SK-N-SH treated with all-trans-retinoic acid at 6 μM for 48 hours (cell line): Measurements from ENCODE around the gene BRD7.

Source experiments
- ATAC-seq: fragments of 200-7000 bp; cut with Tn5 transposase; 3 replicates; pipeline ENCODE4 v1.9.1; 2020; ENCODE audit warnings: mild to moderate bottlenecking, moderate library complexity
- ARNTL ChIP-seq: fragments of 450-650 bp; formaldehyde crosslinking; IDR thresholded peaks from 2 replicates; pipeline ENCODE4 v1.5.0; 2020; ENCODE audit warnings: low read depth, mild to moderate bottlenecking, moderate library complexity, borderline replicate concordance
- BACH2 ChIP-seq: fragments of 250-450 bp; sonication (Bioruptor Pico); IDR thresholded peaks from 2 replicates; pipeline ENCODE4 v1.9.0; 2021; ENCODE audit warnings: mild to moderate bottlenecking, borderline replicate concordance
- CSDC2 ChIP-seq: fragments of 250-450 bp; sonication (Bioruptor Pico); IDR thresholded peaks from 2 replicates; pipeline ENCODE4 v1.5.0; 2020; ENCODE audit warnings: mild to moderate bottlenecking, moderate library complexity
- ESRRG ChIP-seq: fragments of 250-450 bp; sonication (Bioruptor Pico); IDR thresholded peaks from 2 replicates; pipeline ENCODE4 v1.6.1; 2021; ENCODE audit warnings: mild to moderate bottlenecking
- GLIS3 ChIP-seq: fragments of 250-450 bp; sonication (Bioruptor Pico); IDR thresholded peaks from 2 replicates; pipeline ENCODE4 v1.5.0; 2020; ENCODE audit warnings: mild to moderate bottlenecking, moderate library complexity
- ISL1 ChIP-seq: fragments of 250-450 bp; sonication (Bioruptor Pico); IDR thresholded peaks from 2 replicates; pipeline ENCODE4 v2.1.2; 2022; ENCODE audit warnings: mild to moderate bottlenecking, moderate library complexity
- OSR1 ChIP-seq: fragments of 250-450 bp; sonication (Bioruptor Pico); IDR thresholded peaks from 2 replicates; pipeline ENCODE4 v1.8.0; 2022; ENCODE audit warnings: moderate library complexity, mild to moderate bottlenecking, inconsistent platforms
- RARB ChIP-seq: fragments of 250-450 bp; sonication (Bioruptor Pico); IDR thresholded peaks from 2 replicates; pipeline ENCODE4 v1.8.0; 2021; ENCODE audit warnings: mild to moderate bottlenecking, moderate library complexity
- SNAI2 ChIP-seq: fragments of 250-450 bp; sonication (Bioruptor Pico); IDR thresholded peaks from 2 replicates; pipeline ENCODE4 v1.5.0; 2020; ENCODE audit warnings: mild to moderate bottlenecking, moderate library complexity
- TCF4 ChIP-seq: fragments of 250-450 bp; sonication (Bioruptor Pico); IDR thresholded peaks from 2 replicates; pipeline ENCODE4 v1.8.0; 2021; ENCODE audit warnings: mild to moderate bottlenecking, moderate library complexity, borderline replicate concordance
- TOX ChIP-seq: fragments of 250-450 bp; sonication (Bioruptor Pico); IDR thresholded peaks from 2 replicates; pipeline ENCODE4 v1.8.0; 2021; ENCODE audit warnings: mild to moderate bottlenecking, moderate library complexity, borderline replicate concordance
- ZC3H10 ChIP-seq: fragments of 250-450 bp; sonication (Bioruptor Pico); IDR thresholded peaks from 2 replicates; pipeline ENCODE4 v1.5.1; 2021; ENCODE audit warnings: mild to moderate bottlenecking, moderate library complexity
- ZFP3 ChIP-seq: fragments of 250-450 bp; sonication (Bioruptor Pico); IDR thresholded peaks from 2 replicates; pipeline ENCODE4 v1.5.0; 2020; ENCODE audit warnings: mild to moderate bottlenecking, moderate library complexity
- ZFP30 ChIP-seq: fragments of 450-650 bp; formaldehyde crosslinking; IDR thresholded peaks from 2 replicates; pipeline ENCODE4 v1.5.0; 2022; ENCODE audit warnings: mild to moderate bottlenecking, moderate library complexity
- ZNF565 ChIP-seq: fragments of 450-650 bp; formaldehyde crosslinking; conservative IDR thresholded peaks from 2 replicates; pipeline ENCODE4 v1.5.0; 2020; ENCODE audit warnings: low read depth, mild to moderate bottlenecking, moderate library complexity
- ZNF70 ChIP-seq: fragments of 450-650 bp; formaldehyde crosslinking; IDR thresholded peaks from 2 replicates; pipeline ENCODE4 v1.5.0; 2020; ENCODE audit warnings: mild to moderate bottlenecking, moderate library complexity
- ZNF8 ChIP-seq: fragments of 450-650 bp; formaldehyde crosslinking; IDR thresholded peaks from 2 replicates; pipeline ENCODE4 v1.5.0; 2020; ENCODE audit warnings: mild to moderate bottlenecking, moderate library complexity
- TF ChIP-seq, protein P1 (sequence below): fragments of 250-450 bp; sonication (Bioruptor Pico); IDR thresholded peaks from 2 replicates; pipeline ENCODE4 v1.8.0; 2020; ENCODE audit warnings: mild to moderate bottlenecking, moderate library complexity, borderline replicate concordance
- TF ChIP-seq, protein P2 (sequence below): fragments of 250-450 bp; sonication (Bioruptor Pico); IDR thresholded peaks from 2 replicates; pipeline ENCODE4 v1.8.0; 2021; ENCODE audit warnings: low read depth, mild to moderate bottlenecking, moderate library complexity, borderline replicate concordance
- TF ChIP-seq, protein P3 (sequence below): fragments of 250-450 bp; sonication (Bioruptor Pico); IDR thresholded peaks from 2 replicates; pipeline ENCODE4 v1.5.0; 2020; ENCODE audit warnings: mild to moderate bottlenecking, moderate library complexity
- TF ChIP-seq, protein P4 (sequence below): fragments of 250-450 bp; sonication (Bioruptor Pico); IDR thresholded peaks from 2 replicates; pipeline ENCODE4 v1.5.1; 2021; ENCODE audit warnings: mild to moderate bottlenecking, moderate library complexity
- TF ChIP-seq, protein P5 (sequence below): fragments of 250-450 bp; sonication (Bioruptor Pico); IDR thresholded peaks from 2 replicates; pipeline ENCODE4 v1.5.1; 2020; ENCODE audit warnings: low read depth, mild to moderate bottlenecking, moderate library complexity

The BRD7 gene

DNA sequence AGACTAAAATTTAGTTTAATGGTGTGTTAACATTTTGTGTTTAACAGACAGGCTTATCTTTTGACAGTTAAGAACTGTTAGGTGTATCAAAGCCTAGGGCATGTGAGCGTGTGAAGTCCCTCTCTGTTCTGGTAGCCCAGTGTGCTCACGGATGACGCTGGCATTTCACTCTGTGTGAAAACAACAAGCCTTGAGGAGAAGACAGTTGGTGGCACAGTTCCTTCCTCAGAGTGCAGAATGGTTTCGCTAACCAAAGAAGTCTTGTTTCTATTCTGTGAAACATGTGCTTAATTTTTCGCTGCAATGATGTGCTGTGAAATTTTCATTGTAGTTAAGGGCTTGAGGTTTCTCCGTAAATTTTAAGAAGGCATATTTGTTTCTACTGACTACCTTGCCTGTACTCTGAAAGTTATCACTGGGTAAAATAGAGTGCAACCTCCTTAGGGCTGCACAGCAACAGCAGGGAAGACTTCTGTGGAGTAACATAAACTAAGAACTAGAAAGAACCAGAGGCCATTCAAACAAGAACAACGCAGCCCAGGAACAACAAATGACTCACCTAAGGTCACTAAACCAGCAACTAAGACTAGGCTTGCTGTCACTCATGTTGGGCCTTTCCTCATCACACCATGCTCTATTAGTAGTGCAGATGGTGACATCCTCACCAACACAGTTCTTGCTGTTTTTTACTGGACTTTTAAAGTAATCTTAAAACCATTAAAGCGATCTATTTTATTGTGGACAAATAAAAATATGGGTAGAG lies 33.4 kb downstream of the BRD7 start:
- ATAC-seq, result no peak

DNA sequence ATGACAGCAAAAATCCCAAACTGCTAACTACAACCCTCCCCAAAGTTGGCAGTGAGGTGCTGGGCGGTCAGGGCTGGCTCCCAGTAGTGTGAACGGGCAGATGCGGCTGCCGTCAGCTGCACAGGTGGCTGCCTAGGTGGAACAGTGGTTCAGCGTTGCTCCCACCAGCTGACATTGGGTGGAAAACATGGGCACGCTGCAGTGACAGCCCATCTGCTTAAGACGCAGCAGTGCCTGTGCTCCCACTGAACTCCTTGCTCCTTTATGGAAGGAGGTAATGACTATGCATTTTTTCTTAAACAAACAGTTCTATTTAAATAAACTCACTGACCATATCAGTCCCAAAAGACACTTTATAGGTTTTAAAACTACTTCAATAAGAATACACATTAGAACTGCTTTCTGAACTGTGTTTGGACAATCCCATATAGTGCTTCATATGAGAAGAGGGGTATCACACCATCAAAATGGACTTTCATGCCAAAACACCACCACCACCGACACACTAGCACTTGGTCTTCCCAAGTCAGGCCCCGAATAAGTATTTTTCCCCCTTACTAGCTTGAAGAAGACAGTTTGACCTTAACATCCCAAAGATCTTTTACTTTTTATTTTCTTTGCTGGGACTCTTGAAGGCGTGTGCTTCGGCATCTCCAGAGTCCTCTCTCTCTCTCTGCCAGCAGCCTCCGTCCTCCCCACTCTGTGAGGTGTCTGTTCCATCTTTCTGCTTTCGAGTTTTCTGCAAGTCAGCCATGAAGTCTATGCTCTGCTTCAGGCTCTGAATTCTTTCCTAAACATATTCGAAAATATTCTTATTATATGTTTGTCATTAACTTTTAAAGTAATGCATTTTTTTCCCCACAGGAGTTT lies 34.4 kb downstream of the BRD7 start:
- ATAC-seq, result no peak
- TF ChIP-seq BACH2 (CRISPR knock-in tag) (no peak), CSDC2 (no peak), ZFP30 (no peak), SNAI2 (CRISPR knock-in tag) (no peak), ARNTL (no peak), TCF4 (CRISPR knock-in tag) (no peak)
- TF ChIP-seq, protein P1, sequence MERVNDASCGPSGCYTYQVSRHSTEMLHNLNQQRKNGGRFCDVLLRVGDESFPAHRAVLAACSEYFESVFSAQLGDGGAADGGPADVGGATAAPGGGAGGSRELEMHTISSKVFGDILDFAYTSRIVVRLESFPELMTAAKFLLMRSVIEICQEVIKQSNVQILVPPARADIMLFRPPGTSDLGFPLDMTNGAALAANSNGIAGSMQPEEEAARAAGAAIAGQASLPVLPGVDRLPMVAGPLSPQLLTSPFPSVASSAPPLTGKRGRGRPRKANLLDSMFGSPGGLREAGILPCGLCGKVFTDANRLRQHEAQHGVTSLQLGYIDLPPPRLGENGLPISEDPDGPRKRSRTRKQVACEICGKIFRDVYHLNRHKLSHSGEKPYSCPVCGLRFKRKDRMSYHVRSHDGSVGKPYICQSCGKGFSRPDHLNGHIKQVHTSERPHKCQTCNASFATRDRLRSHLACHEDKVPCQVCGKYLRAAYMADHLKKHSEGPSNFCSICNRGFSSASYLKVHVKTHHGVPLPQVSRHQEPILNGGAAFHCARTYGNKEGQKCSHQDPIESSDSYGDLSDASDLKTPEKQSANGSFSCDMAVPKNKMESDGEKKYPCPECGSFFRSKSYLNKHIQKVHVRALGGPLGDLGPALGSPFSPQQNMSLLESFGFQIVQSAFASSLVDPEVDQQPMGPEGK (CRISPR knock-in tag), result no peak
- TF ChIP-seq, protein P2, sequence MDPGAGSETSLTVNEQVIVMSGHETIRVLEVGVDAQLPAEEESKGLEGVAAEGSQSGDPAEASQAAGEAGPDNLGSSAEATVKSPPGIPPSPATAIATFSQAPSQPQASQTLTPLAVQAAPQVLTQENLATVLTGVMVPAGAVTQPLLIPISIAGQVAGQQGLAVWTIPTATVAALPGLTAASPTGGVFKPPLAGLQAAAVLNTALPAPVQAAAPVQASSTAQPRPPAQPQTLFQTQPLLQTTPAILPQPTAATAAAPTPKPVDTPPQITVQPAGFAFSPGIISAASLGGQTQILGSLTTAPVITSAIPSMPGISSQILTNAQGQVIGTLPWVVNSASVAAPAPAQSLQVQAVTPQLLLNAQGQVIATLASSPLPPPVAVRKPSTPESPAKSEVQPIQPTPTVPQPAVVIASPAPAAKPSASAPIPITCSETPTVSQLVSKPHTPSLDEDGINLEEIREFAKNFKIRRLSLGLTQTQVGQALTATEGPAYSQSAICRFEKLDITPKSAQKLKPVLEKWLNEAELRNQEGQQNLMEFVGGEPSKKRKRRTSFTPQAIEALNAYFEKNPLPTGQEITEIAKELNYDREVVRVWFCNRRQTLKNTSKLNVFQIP, result no peak

More for the DNA sequence above, 33.4 kb downstream of the BRD7 start:
- TF ChIP-seq TOX (CRISPR knock-in tag), result no peak
- no peak for TF ChIP-seq TCF4 (CRISPR knock-in tag)
- TF ChIP-seq ZC3H10 (CRISPR knock-in tag), result no peak
- no peak for TF ChIP-seq OSR1 (CRISPR knock-in tag)
- no peak for TF ChIP-seq ARNTL
- no peak for TF ChIP-seq CSDC2
- TF ChIP-seq ZFP30, result no peak
- TF ChIP-seq SNAI2 (CRISPR knock-in tag), result no peak
- TF ChIP-seq, protein P2, result no peak
- TF ChIP-seq, protein P3, sequence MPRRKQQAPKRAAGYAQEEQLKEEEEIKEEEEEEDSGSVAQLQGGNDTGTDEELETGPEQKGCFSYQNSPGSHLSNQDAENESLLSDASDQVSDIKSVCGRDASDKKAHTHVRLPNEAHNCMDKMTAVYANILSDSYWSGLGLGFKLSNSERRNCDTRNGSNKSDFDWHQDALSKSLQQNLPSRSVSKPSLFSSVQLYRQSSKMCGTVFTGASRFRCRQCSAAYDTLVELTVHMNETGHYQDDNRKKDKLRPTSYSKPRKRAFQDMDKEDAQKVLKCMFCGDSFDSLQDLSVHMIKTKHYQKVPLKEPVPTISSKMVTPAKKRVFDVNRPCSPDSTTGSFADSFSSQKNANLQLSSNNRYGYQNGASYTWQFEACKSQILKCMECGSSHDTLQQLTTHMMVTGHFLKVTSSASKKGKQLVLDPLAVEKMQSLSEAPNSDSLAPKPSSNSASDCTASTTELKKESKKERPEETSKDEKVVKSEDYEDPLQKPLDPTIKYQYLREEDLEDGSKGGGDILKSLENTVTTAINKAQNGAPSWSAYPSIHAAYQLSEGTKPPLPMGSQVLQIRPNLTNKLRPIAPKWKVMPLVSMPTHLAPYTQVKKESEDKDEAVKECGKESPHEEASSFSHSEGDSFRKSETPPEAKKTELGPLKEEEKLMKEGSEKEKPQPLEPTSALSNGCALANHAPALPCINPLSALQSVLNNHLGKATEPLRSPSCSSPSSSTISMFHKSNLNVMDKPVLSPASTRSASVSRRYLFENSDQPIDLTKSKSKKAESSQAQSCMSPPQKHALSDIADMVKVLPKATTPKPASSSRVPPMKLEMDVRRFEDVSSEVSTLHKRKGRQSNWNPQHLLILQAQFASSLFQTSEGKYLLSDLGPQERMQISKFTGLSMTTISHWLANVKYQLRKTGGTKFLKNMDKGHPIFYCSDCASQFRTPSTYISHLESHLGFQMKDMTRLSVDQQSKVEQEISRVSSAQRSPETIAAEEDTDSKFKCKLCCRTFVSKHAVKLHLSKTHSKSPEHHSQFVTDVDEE, result no peak
- no peak for TF ChIP-seq BACH2 (CRISPR knock-in tag)
- TF ChIP-seq, protein P4, sequence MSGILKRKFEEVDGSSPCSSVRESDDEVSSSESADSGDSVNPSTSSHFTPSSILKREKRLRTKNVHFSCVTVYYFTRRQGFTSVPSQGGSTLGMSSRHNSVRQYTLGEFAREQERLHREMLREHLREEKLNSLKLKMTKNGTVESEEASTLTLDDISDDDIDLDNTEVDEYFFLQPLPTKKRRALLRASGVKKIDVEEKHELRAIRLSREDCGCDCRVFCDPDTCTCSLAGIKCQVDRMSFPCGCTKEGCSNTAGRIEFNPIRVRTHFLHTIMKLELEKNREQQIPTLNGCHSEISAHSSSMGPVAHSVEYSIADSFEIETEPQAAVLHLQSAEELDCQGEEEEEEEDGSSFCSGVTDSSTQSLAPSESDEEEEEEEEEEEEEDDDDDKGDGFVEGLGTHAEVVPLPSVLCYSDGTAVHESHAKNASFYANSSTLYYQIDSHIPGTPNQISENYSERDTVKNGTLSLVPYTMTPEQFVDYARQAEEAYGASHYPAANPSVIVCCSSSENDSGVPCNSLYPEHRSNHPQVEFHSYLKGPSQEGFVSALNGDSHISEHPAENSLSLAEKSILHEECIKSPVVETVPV, result no peak
- no peak for TF ChIP-seq RARB (CRISPR knock-in tag)
- TF ChIP-seq ZNF8, result no peak
- no peak for TF ChIP-seq GLIS3 (CRISPR knock-in tag)
- no peak for TF ChIP-seq ZFP3 (CRISPR knock-in tag)
- TF ChIP-seq ZNF70 (CRISPR knock-in tag), result no peak
- TF ChIP-seq ZNF565 (CRISPR knock-in tag), result no peak

DNA sequence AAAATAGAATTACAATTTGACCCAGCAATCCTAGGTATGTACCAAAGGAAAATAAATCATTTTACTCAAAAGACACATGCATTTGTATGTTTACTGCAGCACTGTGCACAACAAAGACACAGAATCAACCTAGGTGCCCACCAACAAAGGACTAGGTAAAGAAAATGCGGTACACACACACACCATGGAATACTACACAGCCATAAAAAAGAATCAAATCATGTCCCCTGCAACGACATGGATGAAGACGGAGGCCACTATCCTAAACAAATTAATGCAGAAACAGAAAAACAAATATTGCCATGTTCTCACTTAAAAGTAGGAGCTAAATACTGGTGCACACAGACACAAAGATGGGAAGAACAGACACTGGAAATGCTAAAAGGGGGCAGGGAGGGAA lies 36.2 kb downstream of the BRD7 start:
- no peak for ATAC-seq
- TF ChIP-seq GLIS3 (CRISPR knock-in tag) (no peak), TCF4 (CRISPR knock-in tag) (no peak), ZFP30 (no peak), TOX (CRISPR knock-in tag) (no peak), CSDC2 (no peak), ZNF70 (CRISPR knock-in tag) (no peak), ISL1 (no peak), ESRRG (CRISPR knock-in tag) (no peak), SNAI2 (CRISPR knock-in tag) (no peak)
- TF ChIP-seq, protein P4, result no peak
- TF ChIP-seq, protein P5, sequence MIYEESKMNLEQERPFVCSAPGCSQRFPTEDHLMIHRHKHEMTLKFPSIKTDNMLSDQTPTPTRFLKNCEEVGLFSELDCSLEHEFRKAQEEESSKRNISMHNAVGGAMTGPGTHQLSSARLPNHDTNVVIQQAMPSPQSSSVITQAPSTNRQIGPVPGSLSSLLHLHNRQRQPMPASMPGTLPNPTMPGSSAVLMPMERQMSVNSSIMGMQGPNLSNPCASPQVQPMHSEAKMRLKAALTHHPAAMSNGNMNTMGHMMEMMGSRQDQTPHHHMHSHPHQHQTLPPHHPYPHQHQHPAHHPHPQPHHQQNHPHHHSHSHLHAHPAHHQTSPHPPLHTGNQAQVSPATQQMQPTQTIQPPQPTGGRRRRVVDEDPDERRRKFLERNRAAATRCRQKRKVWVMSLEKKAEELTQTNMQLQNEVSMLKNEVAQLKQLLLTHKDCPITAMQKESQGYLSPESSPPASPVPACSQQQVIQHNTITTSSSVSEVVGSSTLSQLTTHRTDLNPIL, result no peak
